Measurements from ENCODE around the gene SPECC1. TPM values are rescaled to one million over a fixed set of nuclear protein-coding genes. Genes with fewer than 3 reads are reported as not detected.

The SPECC1 gene
- total RNA-seq, 1 donor from 2014 or later, result 26.9 TPM

- no peak for DNase-seq
- intact Hi-C loops (cut with DNase I), result no loop called here
- no peaks in the 10 kb centered on the region for H3K9me3 ChIP-seq
- peaks cover 2% of the 10 kb centered on the region for H3K27me3 ChIP-seq (ENCODE audit: low read depth)
- no peak for ATAC-seq
- no peak overlapping the region for H3K4me3 ChIP-seq
- peak overlapping the region; percentile 71 for H3K27ac ChIP-seq
- TF ChIP-seq CTCF (IDR thresholded peaks at IDR 0.05), result no peak
- H3K36me3 ChIP-seq, result no peaks in the 10 kb centered on the region
- H3K4me1 ChIP-seq, result no peaks in the 10 kb centered on the region
Observed at GRCh38 chr17:20091174-20092029, 82.2 kb downstream of the SPECC1 start.

GRCh38 chr17:20092261-20092867 is 83.2 kb downstream of the SPECC1 start:
- intact Hi-C loops (cut with DNase I), result no loop called here
- Histone ChIP-seq H3K27me3 (ENCODE audit: low read depth) (peaks cover 4% of the 10 kb centered on the region), H3K9me3 (no peaks in the 10 kb centered on the region), H3K36me3 (no peaks in the 10 kb centered on the region), H3K27ac (peak overlapping the region; percentile 71), H3K4me3 (no peak overlapping the region), H3K4me1 (no peaks in the 10 kb centered on the region)
- no peak for DNase-seq
- no peak for TF ChIP-seq CTCF (IDR thresholded peaks at IDR 0.05)
- ATAC-seq, result no peak

- no peak for TF ChIP-seq CTCF (IDR thresholded peaks at IDR 0.05)
- no peak overlapping the region for H3K27ac ChIP-seq
- H3K36me3 ChIP-seq, result no peaks in the 10 kb centered on the region
- H3K9me3 ChIP-seq, result no peaks in the 10 kb centered on the region
- no peak overlapping the region for H3K4me3 ChIP-seq
- H3K27me3 ChIP-seq (ENCODE audit: low read depth), result peaks cover 4% of the 10 kb centered on the region
- ATAC-seq, result no peak
- H3K4me1 ChIP-seq, result no peaks in the 10 kb centered on the region
- intact Hi-C loops (cut with DNase I), result no loop called here
- DNase-seq, result no peak
Observed at GRCh38 chr17:20092973-20093626, 83.9 kb downstream of the SPECC1 start.

GRCh38 chr17:20094777-20095176 is 85.6 kb downstream of the SPECC1 start:
- TF ChIP-seq CTCF (IDR thresholded peaks at IDR 0.05), result no peak
- Histone ChIP-seq H3K27me3 (ENCODE audit: low read depth) (peaks cover 4% of the 10 kb centered on the region), H3K4me1 (no peaks in the 10 kb centered on the region), H3K9me3 (no peaks in the 10 kb centered on the region), H3K27ac (no peak overlapping the region), H3K4me3 (no peak overlapping the region), H3K36me3 (no peaks in the 10 kb centered on the region)
- ATAC-seq (no peak), DNase-seq (no peak)
- intact Hi-C loops (cut with DNase I), result no loop called here

- H3K4me3 ChIP-seq, result no peak overlapping the region
- H3K27ac ChIP-seq, result peak overlapping the region; percentile 18
- DNase-seq (no peak), ATAC-seq (peak; percentile 29 to 37)
- H3K4me1 ChIP-seq, result no peaks in the 10 kb centered on the region
- intact Hi-C loops (cut with DNase I), result no loop called here
- TF ChIP-seq CTCF (IDR thresholded peaks at IDR 0.05), result peak; percentile 23
- H3K36me3 ChIP-seq, result no peaks in the 10 kb centered on the region
- peaks cover 4% of the 10 kb centered on the region for H3K27me3 ChIP-seq (ENCODE audit: low read depth)
- H3K9me3 ChIP-seq, result no peaks in the 10 kb centered on the region
Observed at GRCh38 chr17:20095336-20096080, 86.3 kb downstream of the SPECC1 start.

All from lower lobe of right lung (tissue), 2 donors.